Measurements from ENCODE around the gene PRPF38B.
"Not testable (repeated sequence)": the region's sequence is repeated elsewhere in the genome, so short reads cannot be mapped to it uniquely, and the experiment has no call there.

Gene PRPF38B

GRCh38 chr1:108665067-108665466 is 27.0 kb upstream of the PRPF38B start:
- DNase-seq (ENCODE audit: low read depth): no peak
- H3K4me3 ChIP-seq (ENCODE audit: low read depth, low read length): no peak overlapping the region
- TF ChIP-seq CTCF (IDR thresholded peaks at IDR 0.05; ENCODE audit: insufficient read depth, low read depth, low read length, missing control alignments): no peak

DNA sequence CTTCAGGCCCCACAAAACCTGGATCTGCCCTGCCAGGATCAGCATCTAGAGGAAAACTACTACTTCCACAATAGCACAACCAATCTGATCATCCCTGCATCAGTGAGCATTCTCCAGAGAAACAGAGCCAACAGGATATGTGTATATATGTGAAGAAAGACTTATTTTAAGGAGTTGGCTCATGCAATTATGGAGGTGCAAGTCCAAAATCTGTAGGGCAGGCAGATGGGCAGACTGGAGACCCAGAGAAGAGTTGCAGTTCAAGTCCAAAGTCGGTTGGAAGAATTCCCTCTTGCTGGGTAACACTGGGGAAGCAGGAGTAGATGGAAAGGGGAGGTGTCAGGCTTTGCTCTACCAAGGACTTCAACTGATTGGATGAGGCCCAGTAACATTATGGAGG is 26.3 kb upstream of the PRPF38B start:
- no peak overlapping the region for H3K4me3 ChIP-seq (ENCODE audit: low read depth, low read length)
- no peak for TF ChIP-seq CTCF (IDR thresholded peaks at IDR 0.05; ENCODE audit: insufficient read depth, low read depth, low read length, missing control alignments)
- no peak for DNase-seq (ENCODE audit: low read depth)

DNA sequence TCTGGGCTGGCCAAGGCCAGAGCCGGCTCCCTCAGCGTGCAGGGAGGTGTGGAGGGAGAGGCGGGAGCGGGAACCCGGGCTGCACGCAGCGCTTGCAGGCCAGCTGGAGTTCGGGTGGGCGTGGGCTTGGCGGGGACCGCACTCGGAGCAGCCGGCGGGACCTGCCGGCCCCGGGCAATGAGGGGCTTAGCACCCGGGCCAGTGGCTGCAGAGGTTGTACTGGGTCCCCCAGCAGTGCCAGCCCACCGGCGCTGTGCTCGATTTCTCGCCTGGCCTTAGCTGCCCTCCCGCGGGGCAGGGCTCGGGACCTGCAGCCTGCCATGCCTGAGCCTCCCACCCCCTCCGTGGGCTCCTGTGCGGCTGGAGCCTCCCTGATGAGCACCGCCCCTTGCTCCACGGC is 24.7 kb upstream of the PRPF38B start:
- DNase-seq (ENCODE audit: low read depth); H3K4me3 ChIP-seq (ENCODE audit: low read depth, low read length): not testable (repeated sequence)

DNA sequence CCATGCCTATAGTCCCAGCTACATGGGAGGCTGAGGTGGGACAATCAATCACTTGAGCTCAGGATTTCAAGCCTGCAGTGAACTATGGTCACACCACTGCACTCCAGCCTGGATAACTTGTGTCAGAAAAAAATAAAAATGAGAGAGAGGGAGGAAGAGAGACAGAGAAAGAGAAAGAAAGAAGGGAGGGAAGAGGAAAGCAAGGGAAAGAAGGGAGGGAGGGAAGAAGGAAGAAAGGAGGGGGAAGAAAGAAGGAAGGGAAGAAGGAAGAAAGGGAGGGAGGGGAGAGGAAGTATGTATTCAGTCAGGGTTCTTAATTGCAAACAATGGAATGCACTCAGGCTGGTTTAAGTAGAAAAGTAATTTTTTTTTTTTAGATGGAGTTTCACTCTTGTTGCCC is 23.3 kb upstream of the PRPF38B start:
- TF ChIP-seq CTCF (IDR thresholded peaks at IDR 0.05; ENCODE audit: insufficient read depth, low read depth, low read length, missing control alignments): no peak

DNA sequence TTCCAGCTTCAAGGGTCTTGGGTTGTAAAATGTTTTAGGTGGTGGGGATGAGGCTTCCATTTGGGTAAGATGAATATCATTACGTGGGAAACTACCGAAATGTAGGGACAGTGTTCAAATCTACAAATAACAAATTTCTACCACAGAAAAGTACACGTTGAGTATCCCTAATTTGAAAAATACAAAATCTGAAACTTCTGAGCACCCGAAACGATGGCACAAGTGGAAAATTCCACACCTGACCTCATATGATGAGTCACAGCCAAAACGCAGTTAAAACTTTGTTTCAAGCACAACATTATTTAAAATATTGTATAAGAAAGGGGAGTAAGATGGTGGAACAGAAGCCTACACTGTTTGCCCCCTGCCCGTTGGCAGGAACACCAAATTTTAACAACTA is 22.4 kb upstream of the PRPF38B start:
- no peak for TF ChIP-seq CTCF (IDR thresholded peaks at IDR 0.05; ENCODE audit: insufficient read depth, low read depth, low read length, missing control alignments)
- DNase-seq (ENCODE audit: low read depth): no peak
- no peak overlapping the region for H3K4me3 ChIP-seq (ENCODE audit: low read depth, low read length)

More for the DNA sequence above, 23.3 kb upstream of the PRPF38B start:
- H3K4me3 ChIP-seq (ENCODE audit: low read depth, low read length): no peak overlapping the region
- DNase-seq (ENCODE audit: low read depth): no peak

GRCh38 chr1:108670131-108670773 is 21.9 kb upstream of the PRPF38B start:
- no peak overlapping the region for H3K4me3 ChIP-seq (ENCODE audit: low read depth, low read length)
- DNase-seq (ENCODE audit: low read depth): no peak
- TF ChIP-seq CTCF (IDR thresholded peaks at IDR 0.05; ENCODE audit: insufficient read depth, low read depth, low read length, missing control alignments): no peak

- no peak for TF ChIP-seq CTCF (IDR thresholded peaks at IDR 0.05; ENCODE audit: insufficient read depth, low read depth, low read length, missing control alignments)
- no peak for DNase-seq (ENCODE audit: low read depth)
These were observed 21.0 kb upstream of the PRPF38B start for GRCh38 chr1:108671143-108671542.

More at GRCh38 chr1:108671143-108671542, 21.0 kb upstream of the PRPF38B start:
- H3K4me3 ChIP-seq (ENCODE audit: low read depth, low read length): no peak overlapping the region

Measured in GM12865 (cell line).